ENCODE data around the gene SCFD2. TPM values are rescaled to one million over a fixed set of nuclear protein-coding genes. Genes with fewer than 3 reads are reported as not detected.
A peak's percentile ranks its signal among the peaks of the same experiment; 100 is the strongest.

The SCFD2 gene
- total and polyA plus RNA-seq, 10 of the 15 experiments (the other 5 are each of a cell fraction or from before 2014, with no cell fraction given), result 4.8 to 37.6 (median 24.9) TPM

DNA sequence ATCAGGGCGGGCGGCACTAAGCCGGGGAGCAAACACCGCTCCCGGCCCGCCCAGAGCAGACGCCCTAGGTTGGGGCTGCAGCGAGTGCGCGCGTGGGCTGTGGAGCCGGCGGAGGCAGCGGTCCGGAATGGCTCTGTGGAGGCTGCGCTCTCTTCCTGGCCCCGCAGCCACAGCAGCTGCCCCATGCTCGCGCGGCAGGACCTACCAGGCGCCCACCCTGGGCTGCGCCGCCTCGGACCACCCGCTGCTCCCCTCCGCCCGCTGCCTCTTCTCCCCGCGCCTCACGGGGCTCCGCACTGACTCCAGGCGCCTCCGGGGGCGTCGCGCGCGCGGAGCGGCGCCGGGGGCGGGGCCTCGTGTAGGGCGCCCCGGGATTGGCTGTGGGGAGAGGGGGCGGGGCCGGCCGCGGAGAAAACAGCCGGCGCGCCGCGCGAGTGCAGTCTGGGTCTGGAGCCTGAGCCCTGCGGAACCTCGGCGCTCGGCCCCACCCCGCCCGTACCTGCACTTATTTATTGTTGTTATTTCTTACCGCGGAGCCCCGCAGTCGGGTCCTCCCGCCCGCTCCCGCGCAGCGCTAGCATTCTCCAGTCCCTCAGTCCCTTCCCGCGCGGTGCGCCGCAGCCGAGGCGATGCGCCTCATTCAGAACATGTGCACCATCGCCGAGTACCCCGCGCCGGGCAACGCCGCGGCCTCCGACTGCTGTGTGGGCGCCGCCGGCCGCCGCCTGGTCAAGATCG lies 503.8 kb downstream of the SCFD2 start, which contains the start of gene RASL11B (continued):
- TF ChIP-seq, protein P1, sequence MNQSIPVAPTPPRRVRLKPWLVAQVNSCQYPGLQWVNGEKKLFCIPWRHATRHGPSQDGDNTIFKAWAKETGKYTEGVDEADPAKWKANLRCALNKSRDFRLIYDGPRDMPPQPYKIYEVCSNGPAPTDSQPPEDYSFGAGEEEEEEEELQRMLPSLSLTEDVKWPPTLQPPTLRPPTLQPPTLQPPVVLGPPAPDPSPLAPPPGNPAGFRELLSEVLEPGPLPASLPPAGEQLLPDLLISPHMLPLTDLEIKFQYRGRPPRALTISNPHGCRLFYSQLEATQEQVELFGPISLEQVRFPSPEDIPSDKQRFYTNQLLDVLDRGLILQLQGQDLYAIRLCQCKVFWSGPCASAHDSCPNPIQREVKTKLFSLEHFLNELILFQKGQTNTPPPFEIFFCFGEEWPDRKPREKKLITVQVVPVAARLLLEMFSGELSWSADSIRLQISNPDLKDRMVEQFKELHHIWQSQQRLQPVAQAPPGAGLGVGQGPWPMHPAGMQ (IDR thresholded peaks at IDR 0.05; ENCODE audit: borderline replicate concordance), result no peak
- no peak for TF ChIP-seq FOS (IDR thresholded peaks at IDR 0.05; ENCODE audit: borderline replicate concordance, extremely low read depth, insufficient read length)
- no peak for TF ChIP-seq SUZ12 (IDR thresholded peaks at IDR 0.05; ENCODE audit: unreplicated experiment)
- TF ChIP-seq CHD4 (IDR thresholded peaks at IDR 0.05), result no peak
- TF ChIP-seq, protein P2, sequence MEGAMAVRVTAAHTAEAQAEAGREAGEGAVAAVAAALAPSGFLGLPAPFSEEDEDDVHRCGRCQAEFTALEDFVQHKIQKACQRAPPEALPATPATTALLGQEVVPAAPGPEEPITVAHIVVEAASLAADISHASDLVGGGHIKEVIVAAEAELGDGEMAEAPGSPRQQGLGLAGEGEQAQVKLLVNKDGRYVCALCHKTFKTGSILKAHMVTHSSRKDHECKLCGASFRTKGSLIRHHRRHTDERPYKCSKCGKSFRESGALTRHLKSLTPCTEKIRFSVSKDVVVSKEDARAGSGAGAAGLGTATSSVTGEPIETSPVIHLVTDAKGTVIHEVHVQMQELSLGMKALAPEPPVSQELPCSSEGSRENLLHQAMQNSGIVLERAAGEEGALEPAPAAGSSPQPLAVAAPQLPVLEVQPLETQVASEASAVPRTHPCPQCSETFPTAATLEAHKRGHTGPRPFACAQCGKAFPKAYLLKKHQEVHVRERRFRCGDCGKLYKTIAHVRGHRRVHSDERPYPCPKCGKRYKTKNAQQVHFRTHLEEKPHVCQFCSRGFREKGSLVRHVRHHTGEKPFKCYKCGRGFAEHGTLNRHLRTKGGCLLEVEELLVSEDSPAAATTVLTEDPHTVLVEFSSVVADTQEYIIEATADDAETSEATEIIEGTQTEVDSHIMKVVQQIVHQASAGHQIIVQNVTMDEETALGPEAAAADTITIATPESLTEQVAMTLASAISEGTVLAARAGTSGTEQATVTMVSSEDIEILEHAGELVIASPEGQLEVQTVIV (IDR thresholded peaks at IDR 0.05; ENCODE audit: borderline replicate concordance, partially characterized antibody), result no peak
- TF ChIP-seq JUND (IDR thresholded peaks at IDR 0.05; ENCODE audit: low read depth, low read length), result no peak
- TF ChIP-seq MEF2A (IDR thresholded peaks at IDR 0.05; ENCODE audit: insufficient read depth, low read depth, low read length), result no peak
- peak; percentile 25; the same call in 1 of the 2 replicates for TF ChIP-seq DPF2 (IDR thresholded peaks at IDR 0.05)
- TF ChIP-seq KLF5 (IDR thresholded peaks at IDR 0.05; ENCODE audit: partially characterized antibody), result no peak
- no peak for TF ChIP-seq MTA2 (IDR thresholded peaks at IDR 0.05; ENCODE audit: low read depth)
- no peak for TF ChIP-seq SREBF2 (IDR thresholded peaks at IDR 0.05; ENCODE audit: low read length)
- TF ChIP-seq POLR2A (IDR thresholded peaks at IDR 0.05; ENCODE audit: low read depth, low read length), result peak; percentile 76
- TF ChIP-seq MYB (IDR thresholded peaks at IDR 0.05; ENCODE audit: borderline replicate concordance, low read depth, low read length), result no peak
- TF ChIP-seq, protein P3, sequence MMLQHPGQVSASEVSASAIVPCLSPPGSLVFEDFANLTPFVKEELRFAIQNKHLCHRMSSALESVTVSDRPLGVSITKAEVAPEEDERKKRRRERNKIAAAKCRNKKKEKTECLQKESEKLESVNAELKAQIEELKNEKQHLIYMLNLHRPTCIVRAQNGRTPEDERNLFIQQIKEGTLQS (IDR thresholded peaks at IDR 0.05; ENCODE audit: borderline replicate concordance, extremely low read depth, low read depth, low read length), result no peak
- no peak for TF ChIP-seq HDGF (IDR thresholded peaks at IDR 0.05)
- TF ChIP-seq IKZF2 (IDR thresholded peaks at IDR 0.05), result no peak
- TF ChIP-seq NRF1 (conservative IDR thresholded peaks at IDR 0.05; ENCODE audit: low read depth, low read length), result no peak
- TF ChIP-seq, protein P4, sequence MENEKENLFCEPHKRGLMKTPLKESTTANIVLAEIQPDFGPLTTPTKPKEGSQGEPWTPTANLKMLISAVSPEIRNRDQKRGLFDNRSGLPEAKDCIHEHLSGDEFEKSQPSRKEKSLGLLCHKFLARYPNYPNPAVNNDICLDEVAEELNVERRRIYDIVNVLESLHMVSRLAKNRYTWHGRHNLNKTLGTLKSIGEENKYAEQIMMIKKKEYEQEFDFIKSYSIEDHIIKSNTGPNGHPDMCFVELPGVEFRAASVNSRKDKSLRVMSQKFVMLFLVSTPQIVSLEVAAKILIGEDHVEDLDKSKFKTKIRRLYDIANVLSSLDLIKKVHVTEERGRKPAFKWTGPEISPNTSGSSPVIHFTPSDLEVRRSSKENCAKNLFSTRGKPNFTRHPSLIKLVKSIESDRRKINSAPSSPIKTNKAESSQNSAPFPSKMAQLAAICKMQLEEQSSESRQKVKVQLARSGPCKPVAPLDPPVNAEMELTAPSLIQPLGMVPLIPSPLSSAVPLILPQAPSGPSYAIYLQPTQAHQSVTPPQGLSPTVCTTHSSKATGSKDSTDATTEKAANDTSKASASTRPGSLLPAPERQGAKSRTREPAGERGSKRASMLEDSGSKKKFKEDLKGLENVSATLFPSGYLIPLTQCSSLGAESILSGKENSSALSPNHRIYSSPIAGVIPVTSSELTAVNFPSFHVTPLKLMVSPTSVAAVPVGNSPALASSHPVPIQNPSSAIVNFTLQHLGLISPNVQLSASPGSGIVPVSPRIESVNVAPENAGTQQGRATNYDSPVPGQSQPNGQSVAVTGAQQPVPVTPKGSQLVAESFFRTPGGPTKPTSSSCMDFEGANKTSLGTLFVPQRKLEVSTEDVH (IDR thresholded peaks at IDR 0.05; ENCODE audit: low read depth, partially characterized antibody), result no peak
- TF ChIP-seq FOXM1 (IDR thresholded peaks at IDR 0.05; ENCODE audit: low read depth, low read length), result no peak
- TF ChIP-seq NR2F1 (conservative IDR thresholded peaks at IDR 0.05), result no peak
- TF ChIP-seq CREB1 (IDR thresholded peaks at IDR 0.05; ENCODE audit: low read depth), result no peak
- TF ChIP-seq KAT2A (conservative IDR thresholded peaks at IDR 0.05; ENCODE audit: control insufficient read depth, low read depth, low read length), result no peak
- TF ChIP-seq, protein P5, sequence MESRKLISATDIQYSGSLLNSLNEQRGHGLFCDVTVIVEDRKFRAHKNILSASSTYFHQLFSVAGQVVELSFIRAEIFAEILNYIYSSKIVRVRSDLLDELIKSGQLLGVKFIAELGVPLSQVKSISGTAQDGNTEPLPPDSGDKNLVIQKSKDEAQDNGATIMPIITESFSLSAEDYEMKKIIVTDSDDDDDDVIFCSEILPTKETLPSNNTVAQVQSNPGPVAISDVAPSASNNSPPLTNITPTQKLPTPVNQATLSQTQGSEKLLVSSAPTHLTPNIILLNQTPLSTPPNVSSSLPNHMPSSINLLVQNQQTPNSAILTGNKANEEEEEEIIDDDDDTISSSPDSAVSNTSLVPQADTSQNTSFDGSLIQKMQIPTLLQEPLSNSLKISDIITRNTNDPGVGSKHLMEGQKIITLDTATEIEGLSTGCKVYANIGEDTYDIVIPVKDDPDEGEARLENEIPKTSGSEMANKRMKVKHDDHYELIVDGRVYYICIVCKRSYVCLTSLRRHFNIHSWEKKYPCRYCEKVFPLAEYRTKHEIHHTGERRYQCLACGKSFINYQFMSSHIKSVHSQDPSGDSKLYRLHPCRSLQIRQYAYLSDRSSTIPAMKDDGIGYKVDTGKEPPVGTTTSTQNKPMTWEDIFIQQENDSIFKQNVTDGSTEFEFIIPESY (IDR thresholded peaks at IDR 0.05), result no peak
